Smooth muscle cell (in vitro differentiated cells): ENCODE measurements around the gene CYB5R3. TPM values are rescaled to one million over a fixed set of nuclear protein-coding genes. Genes with fewer than 3 reads are reported as not detected.

Experiments
- DNase-seq: peaks from one replicate; lab custom pipeline; 2025; ENCODE audit not compliant: unreplicated experiment; lab: John Stamatoyannopoulos, UW
- H2AFZ ChIP-seq: fragments of 200-600 bp; sonication (generic); 2 replicates; pipeline ENCODE4 v1.6.0; 2016; ENCODE audit warnings: antibody characterized with exemption, low read depth, mild to moderate bottlenecking
- H3F3A ChIP-seq: fragments of 200-600 bp; sonication (generic); 2 replicates; pipeline ENCODE4 v1.6.0; 2017; ENCODE audit warnings: antibody characterized with exemption, low read depth
- H3K27ac ChIP-seq: fragments of 200-600 bp; sonication (generic); 2 replicates; pipeline ENCODE4 v1.5.1; 2016; ENCODE audit warnings: low read depth, mild to moderate bottlenecking
- H3K27me3 ChIP-seq: fragments of 200-600 bp; sonication (generic); 2 replicates; pipeline ENCODE4 v1.6.1; 2016; ENCODE audit warnings: low read depth, mild to moderate bottlenecking
- H3K36me3 ChIP-seq: fragments of 200-600 bp; sonication (generic); 2 replicates; pipeline ENCODE4 v1.5.1; 2016; ENCODE audit warnings: low read depth
- H3K4me1 ChIP-seq: fragments of 200-600 bp; sonication (generic); 2 replicates; pipeline ENCODE4 v1.5.1; 2016; ENCODE audit warnings: low read depth
- H3K4me2 ChIP-seq: fragments of 200-600 bp; sonication (generic); 2 replicates; pipeline ENCODE4 v1.6.0; 2016; ENCODE audit warnings: mild to moderate bottlenecking
- H3K4me3 ChIP-seq: fragments of 200-600 bp; sonication (generic); 2 replicates; pipeline ENCODE4 v1.5.1; 2016; ENCODE audit warnings: mild to moderate bottlenecking
- H3K79me2 ChIP-seq: fragments of 200-600 bp; sonication (generic); 2 replicates; pipeline ENCODE4 v1.6.0; 2016; ENCODE audit warnings: low read depth, mild to moderate bottlenecking
- H3K9ac ChIP-seq: fragments of 200-600 bp; sonication (generic); 2 replicates; pipeline ENCODE4 v1.6.0; 2016; ENCODE audit warnings: low read depth
- H3K9me3 ChIP-seq: fragments of 200-600 bp; sonication (generic); replicated peaks from 2 replicates; pipeline ENCODE4 v1.5.1; 2016; ENCODE audit warnings: low read depth
- H4K20me1 ChIP-seq: fragments of 200-600 bp; sonication (generic); 2 replicates; pipeline ENCODE4 v1.6.0; 2016; ENCODE audit warnings: low read depth
- WGBS: methylation state at CpG from one replicate; pipeline ENCODE4 v1.1.7; 2016; ENCODE audit warnings: low lambda C conversion rate; 5-methylcytosine and 5-hydroxymethylcytosine counted together
- polyA plus RNA-seq: library from polyadenylated mRNA; unstranded; fragments of >200 nt; fragmentation: Nextera tagmentation; extraction: Ambion mirVana; gene quantifications from 2 replicates; pipeline ENCODE4 v1.2.1, GENCODE V29; 2016
- total RNA-seq: library from RNA; depleted of rRNA; stranded (reverse); fragments of >200 nt; gene quantifications from 2 replicates; pipeline ENCODE4 v1.2.3, GENCODE V29; 2014
- TF ChIP-seq, protein P1 (sequence below): fragments of 200-600 bp; sonication (generic); IDR thresholded peaks from 2 replicates; pipeline ENCODE4 v1.5.1; 2017; ENCODE audit warnings: borderline replicate concordance, mild to moderate bottlenecking, antibody characterized with exemption; ENCODE audit not compliant: insufficient read depth, poor library complexity, severe bottlenecking

The CYB5R3 gene
- total and polyA plus RNA-seq, 2 experiments from 2014 or later = 76.8 to 365 TPM

DNA sequence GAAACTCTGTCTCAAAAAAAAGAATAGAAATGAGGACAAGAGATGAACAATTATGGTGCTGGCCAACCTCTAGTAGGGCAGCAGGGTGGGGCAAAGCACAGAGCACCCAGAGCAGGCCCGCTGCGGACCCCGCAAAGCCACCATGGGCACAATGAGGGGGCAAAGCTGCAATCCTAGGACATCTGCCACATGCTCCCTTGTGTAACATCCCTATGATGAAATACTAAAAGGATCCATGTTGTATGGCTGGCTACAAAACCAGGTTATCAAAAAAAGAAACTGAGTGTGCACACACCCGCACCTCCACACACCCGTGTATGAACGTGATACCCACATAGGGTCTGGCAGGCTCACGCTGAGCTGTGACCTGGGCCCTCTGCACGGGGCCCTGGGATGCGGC lies 16.2 kb downstream of the CYB5R3 start:
- Histone ChIP-seq H3K4me3 (no peak overlapping the region), H3K9me3 (no peaks in the 10 kb centered on the region), H3K79me2 (peaks cover 19% of the 10 kb centered on the region), H3K27ac (no peak overlapping the region), H2AFZ (no peak overlapping the region), H3K4me1 (no peaks in the 10 kb centered on the region), H3K27me3 (no peaks in the 10 kb centered on the region), H3K9ac (no peak overlapping the region), H3K36me3 (no peaks in the 10 kb centered on the region), H3F3A (no peaks in the 10 kb centered on the region), H3K4me2 (no peak overlapping the region), H4K20me1 (peaks cover 69% of the 10 kb centered on the region)
- TF ChIP-seq, protein P1, sequence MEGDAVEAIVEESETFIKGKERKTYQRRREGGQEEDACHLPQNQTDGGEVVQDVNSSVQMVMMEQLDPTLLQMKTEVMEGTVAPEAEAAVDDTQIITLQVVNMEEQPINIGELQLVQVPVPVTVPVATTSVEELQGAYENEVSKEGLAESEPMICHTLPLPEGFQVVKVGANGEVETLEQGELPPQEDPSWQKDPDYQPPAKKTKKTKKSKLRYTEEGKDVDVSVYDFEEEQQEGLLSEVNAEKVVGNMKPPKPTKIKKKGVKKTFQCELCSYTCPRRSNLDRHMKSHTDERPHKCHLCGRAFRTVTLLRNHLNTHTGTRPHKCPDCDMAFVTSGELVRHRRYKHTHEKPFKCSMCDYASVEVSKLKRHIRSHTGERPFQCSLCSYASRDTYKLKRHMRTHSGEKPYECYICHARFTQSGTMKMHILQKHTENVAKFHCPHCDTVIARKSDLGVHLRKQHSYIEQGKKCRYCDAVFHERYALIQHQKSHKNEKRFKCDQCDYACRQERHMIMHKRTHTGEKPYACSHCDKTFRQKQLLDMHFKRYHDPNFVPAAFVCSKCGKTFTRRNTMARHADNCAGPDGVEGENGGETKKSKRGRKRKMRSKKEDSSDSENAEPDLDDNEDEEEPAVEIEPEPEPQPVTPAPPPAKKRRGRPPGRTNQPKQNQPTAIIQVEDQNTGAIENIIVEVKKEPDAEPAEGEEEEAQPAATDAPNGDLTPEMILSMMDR = no peak
- DNase-seq = no peak
- WGBS = 97% methylated on average over 9 of the region's 9 CpGs

- Histone ChIP-seq H3K36me3 (no peaks in the 10 kb centered on the region), H3K27me3 (no peaks in the 10 kb centered on the region), H4K20me1 (peaks cover 60% of the 10 kb centered on the region), H3K9ac (no peak overlapping the region), H3K4me1 (no peaks in the 10 kb centered on the region), H2AFZ (no peak overlapping the region), H3K4me2 (no peak overlapping the region), H3K27ac (no peak overlapping the region), H3K4me3 (no peak overlapping the region), H3K9me3 (no peaks in the 10 kb centered on the region), H3F3A (no peaks in the 10 kb centered on the region), H3K79me2 (peaks cover 13% of the 10 kb centered on the region)
- TF ChIP-seq, protein P1 = peak; percentile 23
- 92% methylated on average over 13 of the region's 13 CpGs for WGBS
- DNase-seq = no peak
Measured at GRCh38 chr22:42632096-42632495, 17.1 kb downstream of the CYB5R3 start.

GRCh38 chr22:42630901-42631602 lies 18.1 kb downstream of the CYB5R3 start:
- H3K27ac ChIP-seq = no peak overlapping the region
- no peaks in the 10 kb centered on the region for H3K4me1 ChIP-seq
- no peaks in the 10 kb centered on the region for H3F3A ChIP-seq
- H2AFZ ChIP-seq = no peak overlapping the region
- TF ChIP-seq, protein P1 = no peak
- peaks cover 50% of the 10 kb centered on the region for H4K20me1 ChIP-seq
- no peak for DNase-seq
- WGBS = 93% methylated on average over 19 of the region's 28 CpGs
- no peak overlapping the region for H3K9ac ChIP-seq
- no peak overlapping the region for H3K4me2 ChIP-seq
- no peaks in the 10 kb centered on the region for H3K27me3 ChIP-seq
- peaks cover 13% of the 10 kb centered on the region for H3K79me2 ChIP-seq
- H3K9me3 ChIP-seq = no peaks in the 10 kb centered on the region
- no peak overlapping the region for H3K4me3 ChIP-seq
- no peaks in the 10 kb centered on the region for H3K36me3 ChIP-seq

GRCh38 chr22:42630211-42630610 lies 19.0 kb downstream of the CYB5R3 start:
- Histone ChIP-seq H3F3A (no peaks in the 10 kb centered on the region), H3K27ac (no peak overlapping the region), H3K9me3 (no peaks in the 10 kb centered on the region), H3K36me3 (no peaks in the 10 kb centered on the region), H3K79me2 (peaks cover 13% of the 10 kb centered on the region), H3K27me3 (no peaks in the 10 kb centered on the region), H3K4me1 (no peaks in the 10 kb centered on the region), H3K4me3 (no peak overlapping the region), H3K9ac (no peak overlapping the region), H2AFZ (no peak overlapping the region), H4K20me1 (peaks cover 43% of the 10 kb centered on the region), H3K4me2 (no peak overlapping the region)
- TF ChIP-seq, protein P1 = no peak
- 95% methylated on average over 18 of the region's 18 CpGs for WGBS
- DNase-seq = no peak
